ENCODE measurements around the gene CDH23.

CDH23 gene

GRCh38 chr10:71748671-71749191 lies 352.0 kb downstream of the CDH23 start:
- no peaks in the 10 kb centered on the region for H3K36me3 ChIP-seq (ENCODE audit: low read depth)
- no peaks in the 10 kb centered on the region for H3K27me3 ChIP-seq (ENCODE audit: insufficient read depth, poor library complexity, severe bottlenecking)
- DNase-seq (ENCODE audit: low spot score) (no peak), ATAC-seq (ENCODE audit: low read depth) (peak; percentile 19; the same call in 1 of the 3 replicates)
- TF ChIP-seq CTCF (IDR thresholded peaks at IDR 0.05; ENCODE audit: poor library complexity, severe bottlenecking) = no peak
- H3K27ac ChIP-seq (ENCODE audit: poor library complexity, severe bottlenecking) = no peak overlapping the region
- peaks cover 7% of the 10 kb centered on the region for H3K4me1 ChIP-seq (ENCODE audit: insufficient read depth, poor library complexity, severe bottlenecking)
- H3K4me3 ChIP-seq (ENCODE audit: severe bottlenecking) = no peak overlapping the region
- no peaks in the 10 kb centered on the region for H3K9me3 ChIP-seq (ENCODE audit: severe bottlenecking)

DNA sequence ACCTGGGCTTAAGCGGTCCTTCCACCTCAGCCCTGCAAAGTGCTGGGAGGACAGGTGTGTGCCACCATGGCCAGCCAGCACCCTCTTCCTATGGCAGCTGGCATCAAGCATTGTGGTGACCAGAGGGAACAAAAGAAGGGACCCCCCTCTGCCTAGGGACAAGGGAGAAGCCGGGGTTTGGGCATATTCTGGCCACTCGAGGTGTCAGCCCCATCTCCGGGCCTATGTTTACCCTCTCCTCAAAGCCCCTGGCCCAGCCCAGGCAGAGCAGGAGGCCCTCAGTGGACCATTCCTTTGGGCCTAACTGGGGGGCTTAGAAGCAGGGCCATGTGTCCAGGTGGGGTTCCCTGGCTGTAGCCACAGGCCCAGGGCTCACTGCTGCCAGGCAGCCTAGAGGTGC lies 352.7 kb downstream of the CDH23 start:
- no peak for TF ChIP-seq CTCF (IDR thresholded peaks at IDR 0.05; ENCODE audit: poor library complexity, severe bottlenecking)
- DNase-seq (ENCODE audit: low spot score) (no peak), ATAC-seq (ENCODE audit: low read depth) (no peak)
- no peaks in the 10 kb centered on the region for H3K27me3 ChIP-seq (ENCODE audit: insufficient read depth, poor library complexity, severe bottlenecking)
- peaks cover 7% of the 10 kb centered on the region for H3K4me1 ChIP-seq (ENCODE audit: insufficient read depth, poor library complexity, severe bottlenecking)
- H3K9me3 ChIP-seq (ENCODE audit: severe bottlenecking) = no peaks in the 10 kb centered on the region
- H3K4me3 ChIP-seq (ENCODE audit: severe bottlenecking) = no peak overlapping the region
- no peak overlapping the region for H3K27ac ChIP-seq (ENCODE audit: poor library complexity, severe bottlenecking)
- H3K36me3 ChIP-seq (ENCODE audit: low read depth) = no peaks in the 10 kb centered on the region

- no peak for TF ChIP-seq CTCF (IDR thresholded peaks at IDR 0.05; ENCODE audit: poor library complexity, severe bottlenecking)
- Histone ChIP-seq H3K27me3 (ENCODE audit: insufficient read depth, poor library complexity, severe bottlenecking) (no peaks in the 10 kb centered on the region), H3K4me1 (ENCODE audit: insufficient read depth, poor library complexity, severe bottlenecking) (peaks cover 7% of the 10 kb centered on the region), H3K36me3 (ENCODE audit: low read depth) (no peaks in the 10 kb centered on the region), H3K9me3 (ENCODE audit: severe bottlenecking) (no peaks in the 10 kb centered on the region), H3K27ac (ENCODE audit: poor library complexity, severe bottlenecking) (no peak overlapping the region), H3K4me3 (ENCODE audit: severe bottlenecking) (no peak overlapping the region)
- DNase-seq (ENCODE audit: low spot score) (no peak), ATAC-seq (ENCODE audit: low read depth) (no peak)
These were observed 353.6 kb downstream of the CDH23 start for GRCh38 chr10:71750124-71750841.

DNA sequence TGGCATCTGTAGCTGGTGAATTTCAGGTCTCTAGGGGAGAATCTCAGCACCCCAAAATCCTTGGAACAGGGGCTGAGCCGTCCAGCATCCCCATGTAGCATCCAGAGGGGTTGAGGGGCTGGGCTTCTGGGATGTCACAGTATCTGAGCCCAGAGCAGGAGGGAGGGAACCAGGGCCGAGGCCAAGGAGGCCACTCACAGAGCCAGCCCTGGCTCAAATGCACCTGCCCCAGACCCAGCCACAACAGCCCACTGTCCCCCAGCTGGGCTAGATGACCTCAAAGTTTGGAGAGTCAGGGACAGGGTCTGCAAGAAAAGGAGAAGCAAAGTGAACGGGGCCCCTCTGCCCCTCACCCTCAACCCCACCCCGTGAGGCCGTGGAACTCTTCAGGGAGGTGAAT lies 354.3 kb downstream of the CDH23 start:
- no peaks in the 10 kb centered on the region for H3K27me3 ChIP-seq (ENCODE audit: insufficient read depth, poor library complexity, severe bottlenecking)
- DNase-seq (ENCODE audit: low spot score) (no peak), ATAC-seq (ENCODE audit: low read depth) (no peak)
- no peaks in the 10 kb centered on the region for H3K36me3 ChIP-seq (ENCODE audit: low read depth)
- TF ChIP-seq CTCF (IDR thresholded peaks at IDR 0.05; ENCODE audit: poor library complexity, severe bottlenecking) = no peak
- peaks cover 7% of the 10 kb centered on the region for H3K4me1 ChIP-seq (ENCODE audit: insufficient read depth, poor library complexity, severe bottlenecking)
- no peak overlapping the region for H3K4me3 ChIP-seq (ENCODE audit: severe bottlenecking)
- H3K9me3 ChIP-seq (ENCODE audit: severe bottlenecking) = no peaks in the 10 kb centered on the region
- no peak overlapping the region for H3K27ac ChIP-seq (ENCODE audit: poor library complexity, severe bottlenecking)
